Neural cell (in vitro differentiated cells): Measurements from ENCODE around the gene STK10.

Experiments used
- EP300 ChIP-seq: fragments of 450-650 bp; conservative IDR thresholded peaks from 2 replicates; pipeline ENCODE4 v1.6.1; 2014; ENCODE audit warnings: antibody characterized with exemption, mild to moderate bottlenecking, moderate library complexity; ENCODE audit not compliant: poor library complexity, severe bottlenecking
- EZH2 ChIP-seq: fragments of 200-600, 300-800 bp; shearing (Covaris generic), sonication (generic); IDR thresholded peaks from 2 replicates; pipeline ENCODE4 v1.6.1; 2014; ENCODE audit warnings: antibody characterized with exemption, low read length, borderline replicate concordance, mild to moderate bottlenecking; ENCODE audit not compliant: insufficient read depth, poor library complexity, severe bottlenecking
- POLR2AphosphoS5 ChIP-seq: IDR thresholded peaks from 2 replicates; pipeline ENCODE4 v1.6.1; 2012
- TF ChIP-seq, protein P1 (sequence below): fragments of 450-650 bp; IDR thresholded peaks from 2 replicates; pipeline ENCODE4 v1.5.1; 2014; ENCODE audit warnings: antibody characterized with exemption, mild to moderate bottlenecking, moderate library complexity; ENCODE audit not compliant: poor library complexity, severe bottlenecking

DNA sequence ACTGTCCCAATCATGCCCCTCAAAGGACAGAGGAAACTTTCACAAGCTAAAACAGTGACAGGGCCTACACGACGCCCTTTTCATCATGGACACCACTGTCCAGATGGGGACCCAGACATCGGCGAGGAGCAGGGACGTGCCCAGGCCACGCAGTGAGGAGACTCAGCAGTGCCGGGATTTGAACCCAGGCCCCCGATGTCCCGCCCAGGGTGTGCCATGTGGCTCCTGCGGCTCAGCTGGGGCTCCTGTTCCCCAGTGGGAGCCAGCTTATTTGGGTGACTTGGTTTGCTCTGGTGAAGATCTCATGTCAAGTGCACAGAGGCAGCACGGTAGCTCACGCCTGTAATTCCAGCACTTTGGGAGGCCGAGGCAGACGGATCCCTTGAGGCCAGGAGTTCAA, 82.2 kb downstream of the STK10 start:
- TF ChIP-seq, protein P1, sequence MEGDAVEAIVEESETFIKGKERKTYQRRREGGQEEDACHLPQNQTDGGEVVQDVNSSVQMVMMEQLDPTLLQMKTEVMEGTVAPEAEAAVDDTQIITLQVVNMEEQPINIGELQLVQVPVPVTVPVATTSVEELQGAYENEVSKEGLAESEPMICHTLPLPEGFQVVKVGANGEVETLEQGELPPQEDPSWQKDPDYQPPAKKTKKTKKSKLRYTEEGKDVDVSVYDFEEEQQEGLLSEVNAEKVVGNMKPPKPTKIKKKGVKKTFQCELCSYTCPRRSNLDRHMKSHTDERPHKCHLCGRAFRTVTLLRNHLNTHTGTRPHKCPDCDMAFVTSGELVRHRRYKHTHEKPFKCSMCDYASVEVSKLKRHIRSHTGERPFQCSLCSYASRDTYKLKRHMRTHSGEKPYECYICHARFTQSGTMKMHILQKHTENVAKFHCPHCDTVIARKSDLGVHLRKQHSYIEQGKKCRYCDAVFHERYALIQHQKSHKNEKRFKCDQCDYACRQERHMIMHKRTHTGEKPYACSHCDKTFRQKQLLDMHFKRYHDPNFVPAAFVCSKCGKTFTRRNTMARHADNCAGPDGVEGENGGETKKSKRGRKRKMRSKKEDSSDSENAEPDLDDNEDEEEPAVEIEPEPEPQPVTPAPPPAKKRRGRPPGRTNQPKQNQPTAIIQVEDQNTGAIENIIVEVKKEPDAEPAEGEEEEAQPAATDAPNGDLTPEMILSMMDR = no peak
- TF ChIP-seq EP300 (no peak), EZH2 (no peak), POLR2AphosphoS5 (no peak)
